GM20000 (cell line): Measurements from ENCODE around the gene FMO2.

ENCODE experiments used
- DNase-seq: peaks from one replicate; pipeline ENCODE4 v3.0.0; 2012; ENCODE audit warnings: low spot score
- CTCF ChIP-seq: IDR thresholded peaks from 2 replicates; pipeline ENCODE4 v1.5.1; 2012; ENCODE audit warnings: mild to moderate bottlenecking, control low read depth; ENCODE audit errors: extremely low read depth, missing control alignments

Gene FMO2

GRCh38 chr1:171185091-171185490, at the start of gene FMO2:
Gene FMO2, plus strand, starts transcription at chr1:171185300. Its CDS starts 414 bp downstream, at chr1:171185714.
- TF ChIP-seq CTCF, result no peak
- DNase-seq, result no peak

- DNase-seq, result no peak
- TF ChIP-seq CTCF, result no peak
Observed at GRCh38 chr1:171137580-171137979, 47.5 kb upstream of the FMO2 start.

- DNase-seq, result no peak
- TF ChIP-seq CTCF, result no peak
Observed at GRCh38 chr1:171138980-171139379, 46.1 kb upstream of the FMO2 start.

- no peak for TF ChIP-seq CTCF
- DNase-seq, result no peak
Observed at GRCh38 chr1:171139890-171140289, 45.2 kb upstream of the FMO2 start.

- no peak for TF ChIP-seq CTCF
- DNase-seq, result no peak
Observed at GRCh38 chr1:171140401-171140800, 44.7 kb upstream of the FMO2 start.

- DNase-seq, result no peak
- no peak for TF ChIP-seq CTCF
Observed at GRCh38 chr1:171140956-171141687, 44.0 kb upstream of the FMO2 start.

GRCh38 chr1:171141688-171142415, 43.2 kb upstream of the FMO2 start:
- no peak for TF ChIP-seq CTCF
- DNase-seq, result no peak
